Lung microvascular endothelial cell (primary cell): ENCODE results near the gene SRGAP3. TPM values are rescaled to one million over a fixed set of nuclear protein-coding genes. Genes with fewer than 3 reads are reported as not detected.
"Not testable (repeated sequence)": the region's sequence is repeated elsewhere in the genome, so short reads cannot be mapped to it uniquely, and the experiment has no call there.

Experiments used
- DNase-seq, 2 donors: peaks; one replicate each; pipeline versions ENCODE4 v3.0.0 to v3.0.0-alpha.2; 2010; ENCODE audit warnings: low read depth in 2 of 2
- total RNA-seq: library from RNA; depleted of rRNA; stranded (reverse); fragments of >200 nt; gene quantifications from 2 replicates; pipeline ENCODE4 v1.2.1, GENCODE V29; 2014

Gene SRGAP3
- 0.44 and 8.3 TPM in 2 replicates for total RNA-seq

DNA sequence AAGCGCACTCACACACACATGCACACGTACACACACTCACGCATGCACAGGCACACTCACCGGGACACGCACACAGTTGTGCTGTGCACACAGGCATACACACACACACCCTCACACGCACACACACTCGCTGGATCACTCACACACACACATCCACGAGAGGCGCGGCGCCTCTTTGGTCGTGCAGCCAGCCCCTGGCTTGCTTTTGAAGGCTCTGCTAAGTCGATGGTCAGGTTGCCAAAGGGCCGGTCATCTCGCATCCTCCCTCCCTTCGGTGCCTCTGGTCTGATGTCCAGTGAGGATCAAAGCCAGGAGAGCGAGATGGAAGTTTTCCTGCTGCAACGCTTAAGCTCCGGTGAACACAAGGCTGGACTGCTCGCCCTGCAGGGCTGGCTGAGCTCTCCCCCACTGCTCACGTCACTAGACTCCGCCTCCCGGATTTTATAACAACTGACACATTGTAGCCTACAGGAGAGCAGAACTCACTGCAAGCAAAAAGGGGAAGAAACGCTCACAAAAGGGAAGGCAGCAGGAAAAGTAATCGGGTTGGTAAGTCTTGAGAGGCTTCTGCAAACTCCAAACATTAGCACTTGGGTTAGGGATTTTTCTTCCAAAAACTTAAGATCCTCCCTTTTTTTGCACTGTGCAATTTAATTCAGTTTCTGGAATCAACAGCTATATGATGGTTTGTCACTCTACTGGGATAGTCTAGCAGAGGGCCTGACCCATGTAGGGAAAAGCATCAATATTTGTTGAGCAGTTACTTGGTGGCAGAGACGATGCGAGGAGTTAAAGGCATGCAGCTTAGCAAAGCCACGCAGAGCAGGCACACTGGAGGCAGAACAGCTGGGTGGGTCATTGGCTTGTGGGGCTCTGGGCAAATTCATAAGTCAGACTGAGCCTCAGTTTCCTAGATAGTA, at the start of gene SRGAP3:
SRGAP3 (minus strand) TSS at position 374 of the 920 bp plus-strand sequence. CDS start 695 bp downstream, outside the sequence.
- peak; percentile 86 to 92 for DNase-seq

DNA sequence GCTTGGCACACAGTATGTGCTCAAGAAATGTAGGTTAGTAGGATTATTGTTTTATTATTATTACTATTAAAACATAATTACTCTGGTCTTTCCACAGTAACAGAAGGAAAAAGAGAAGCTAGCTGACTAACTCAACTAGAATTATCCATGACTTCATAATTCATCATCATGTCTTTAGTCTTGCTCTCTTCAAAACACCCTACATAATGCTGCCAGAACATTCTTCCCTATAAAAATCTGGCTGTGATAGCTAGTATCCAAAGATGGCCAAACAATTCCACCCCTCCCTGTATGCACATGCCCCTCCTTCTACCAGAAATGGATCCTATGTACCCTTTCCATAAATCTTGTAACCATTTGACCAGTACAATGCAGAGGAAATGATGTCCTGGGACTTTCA, 48.8 kb upstream of the SRGAP3 start:
- DNase-seq, result no peak

DNA sequence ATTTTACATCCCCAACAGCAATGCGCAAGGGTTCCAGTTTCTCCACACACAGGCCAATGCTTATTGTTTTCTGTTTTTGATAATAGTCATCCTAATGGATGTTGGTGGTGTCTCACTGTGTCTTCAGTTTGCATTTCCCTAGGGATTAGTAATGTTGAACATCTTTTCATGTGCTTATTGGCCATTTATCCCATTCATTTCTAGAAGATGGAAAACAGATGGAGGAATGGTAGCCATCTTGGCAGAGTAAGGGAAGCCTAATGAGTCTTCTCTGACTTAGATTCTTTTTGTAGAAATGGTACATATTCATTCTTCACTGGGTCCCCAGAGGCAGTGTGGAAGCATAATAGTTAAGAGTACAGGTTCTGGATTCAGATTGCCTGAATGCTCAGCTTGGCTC, 46.8 kb upstream of the SRGAP3 start:
- no peak for DNase-seq

DNA sequence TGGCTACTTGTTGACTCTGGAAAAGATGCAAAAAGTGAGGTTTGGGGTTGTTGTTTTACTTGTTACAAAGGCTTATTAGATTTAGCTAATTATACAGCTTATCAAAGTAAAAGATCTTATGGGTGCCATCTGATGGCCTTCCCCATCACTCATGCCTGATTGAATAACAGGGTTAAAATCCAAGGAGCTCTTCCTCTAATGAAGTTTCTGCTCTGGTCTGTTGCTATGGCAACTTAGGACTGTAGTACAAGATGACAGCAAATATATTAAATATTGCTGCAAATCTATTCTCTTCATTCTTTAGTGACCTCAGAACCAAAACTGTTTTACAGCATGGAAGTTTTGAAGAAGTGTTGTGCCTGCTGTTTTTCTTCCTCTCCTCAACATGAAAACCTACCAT, 45.6 kb upstream of the SRGAP3 start:
- DNase-seq, result no peak

DNA sequence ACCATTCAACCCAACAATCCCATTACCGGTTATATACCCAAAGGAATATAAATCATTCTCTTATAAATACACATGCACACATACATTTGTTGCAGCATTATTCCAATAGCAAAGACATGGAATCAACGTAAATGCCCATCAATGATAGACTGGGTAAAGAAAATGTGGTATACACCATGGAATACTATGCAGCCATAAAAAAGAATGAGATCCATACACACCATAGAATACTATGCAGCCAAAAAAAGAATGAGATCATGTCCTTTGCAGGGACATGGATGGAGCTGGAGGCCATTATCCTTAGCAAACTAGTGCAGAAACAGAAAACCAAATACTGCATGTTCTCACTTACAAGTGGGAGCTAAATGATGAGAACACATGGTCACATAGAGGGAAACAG, 44.5 kb upstream of the SRGAP3 start:
- not testable (repeated sequence) for DNase-seq

DNA sequence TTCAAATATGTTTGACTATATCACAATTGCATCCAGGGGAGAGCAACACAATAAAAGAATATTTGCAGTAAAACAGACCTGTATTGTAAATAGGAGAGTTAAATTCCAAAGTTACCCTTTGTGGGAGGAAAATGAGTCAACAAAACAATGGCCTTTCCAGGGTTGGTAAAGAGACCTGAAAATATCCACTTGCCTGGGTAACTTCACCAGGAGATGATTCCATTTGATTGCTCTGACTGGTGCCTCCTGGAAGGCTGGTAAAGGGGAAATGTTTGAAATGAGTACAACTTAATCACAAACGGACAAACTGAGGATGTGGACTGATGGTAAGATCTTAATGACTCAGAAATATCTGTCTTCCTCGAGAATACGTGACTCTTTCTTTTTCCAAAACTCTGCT, 43.6 kb upstream of the SRGAP3 start:
- DNase-seq, result no peak

DNA sequence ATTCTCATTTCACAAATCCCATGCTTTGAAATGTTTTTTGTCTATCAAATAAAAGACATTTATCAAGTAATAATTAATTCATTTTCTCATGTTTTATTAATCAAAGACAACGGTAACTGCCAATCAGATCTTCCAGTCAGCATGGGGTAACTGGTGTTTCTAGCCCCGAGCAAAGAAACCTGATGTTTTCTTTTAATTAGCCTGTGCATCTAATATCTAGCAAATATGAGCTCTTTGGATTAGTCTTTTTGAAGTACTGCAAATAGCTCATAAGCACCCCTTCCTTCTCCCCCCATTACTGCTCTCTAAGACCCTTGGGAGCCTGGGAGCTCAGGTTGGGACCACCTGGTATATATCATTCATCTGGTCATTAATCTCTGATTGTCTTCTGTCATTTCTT, 43.1 kb upstream of the SRGAP3 start:
- DNase-seq, result no peak

DNA sequence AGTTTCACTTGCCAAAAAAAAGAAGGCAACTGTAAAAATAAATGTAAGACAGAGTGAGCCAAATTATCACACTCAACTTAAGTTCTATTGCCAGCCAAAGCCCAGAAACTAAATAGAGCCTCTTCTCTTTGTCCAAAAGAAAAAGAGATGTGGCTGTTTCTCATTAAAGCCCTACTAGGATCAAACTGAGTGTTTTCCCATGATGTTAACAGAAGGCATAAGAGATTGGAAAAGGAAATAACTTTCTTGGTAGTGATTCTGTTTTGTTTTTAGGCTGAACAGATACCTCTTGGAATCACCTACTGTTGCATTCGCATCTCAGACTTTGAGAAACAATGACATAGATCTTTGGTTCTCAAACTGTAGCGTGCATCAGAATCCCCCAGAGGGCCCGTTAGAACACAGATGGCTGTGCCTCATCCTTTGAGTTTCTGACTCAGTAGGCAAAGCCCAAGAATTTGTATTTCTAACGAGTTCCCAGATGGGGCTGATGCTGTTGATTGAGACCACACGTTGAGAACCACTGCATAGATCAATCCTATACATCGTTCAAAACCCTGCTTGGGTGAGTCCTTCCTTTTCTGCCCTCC, 42.5 kb upstream of the SRGAP3 start:
- no peak for DNase-seq

DNA sequence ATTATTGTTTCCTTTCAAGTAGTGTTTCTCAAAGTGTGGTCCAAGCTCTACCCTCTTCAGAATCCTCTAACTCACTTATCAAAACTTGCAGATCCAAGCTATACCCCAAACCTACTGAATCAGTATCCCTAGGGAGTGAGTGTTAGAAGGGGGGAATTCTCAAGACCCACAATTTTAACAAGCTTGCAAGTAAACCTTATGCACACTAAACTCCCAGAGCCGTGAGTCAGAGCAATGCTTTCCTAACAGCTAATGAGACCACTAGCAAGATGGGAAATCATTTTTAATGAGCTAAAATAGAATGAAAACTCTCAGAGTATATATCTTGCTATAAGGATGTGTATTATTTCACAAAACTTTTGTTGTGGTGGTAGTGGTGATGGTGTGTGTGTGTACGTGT, 41.1 kb upstream of the SRGAP3 start:
- no peak for DNase-seq

DNA sequence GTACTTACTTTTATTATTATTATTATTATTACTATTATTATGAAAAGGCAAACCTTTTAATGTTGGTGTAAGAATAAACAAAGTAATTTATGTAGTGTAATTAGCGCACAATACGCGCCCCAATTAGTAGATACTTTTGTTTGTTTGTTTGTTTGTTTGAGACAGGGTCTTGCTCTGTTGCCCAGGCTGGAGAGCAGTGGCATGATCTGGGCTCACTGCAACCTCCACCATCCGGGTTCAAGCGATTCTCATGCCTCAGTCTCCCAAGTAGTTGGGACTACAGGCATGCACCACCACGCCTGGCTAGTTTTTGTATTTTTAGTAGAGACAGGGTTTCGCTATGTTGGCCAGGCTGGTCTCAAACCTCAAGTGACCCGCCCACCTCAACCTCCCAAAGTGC, 32.1 kb upstream of the SRGAP3 start:
- not testable (repeated sequence) for DNase-seq

DNA sequence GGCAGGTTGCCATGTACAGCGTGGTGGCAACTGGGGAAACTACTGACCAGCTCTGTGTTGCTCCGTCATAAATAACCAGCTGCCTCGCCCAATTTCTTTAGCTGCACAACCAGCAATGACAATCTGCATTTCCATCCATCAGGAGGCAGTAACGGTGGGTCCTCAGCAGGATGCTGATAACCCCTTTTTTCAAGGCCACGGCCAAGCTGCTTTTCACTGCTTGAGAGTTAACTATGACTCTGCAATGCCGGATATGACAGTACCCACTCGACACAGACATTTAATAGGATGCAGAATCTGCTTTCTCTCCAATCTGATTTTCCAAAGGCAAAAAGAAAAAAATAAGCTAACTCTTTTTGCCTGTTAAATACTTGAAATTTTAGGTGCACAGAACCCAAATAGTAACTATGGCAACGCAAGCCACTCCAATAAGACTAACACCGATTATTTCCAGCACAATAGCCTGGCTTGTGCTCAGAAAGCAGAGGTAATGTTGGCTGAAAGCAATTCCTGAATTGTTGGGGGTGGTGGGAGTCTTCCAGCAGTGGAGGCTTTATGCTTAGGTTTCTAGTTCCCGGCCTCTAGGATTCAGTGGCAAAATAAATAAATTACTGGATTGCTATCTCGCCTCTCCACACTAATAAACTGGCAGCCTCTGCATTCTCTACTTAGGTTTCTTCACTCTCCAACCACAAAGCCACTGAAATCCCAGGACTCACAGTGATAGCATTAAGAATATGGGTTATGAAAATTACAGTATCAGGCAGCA, 31.2 kb upstream of the SRGAP3 start:
- DNase-seq, result peak in 1 of 2 donors; percentile 54

DNA sequence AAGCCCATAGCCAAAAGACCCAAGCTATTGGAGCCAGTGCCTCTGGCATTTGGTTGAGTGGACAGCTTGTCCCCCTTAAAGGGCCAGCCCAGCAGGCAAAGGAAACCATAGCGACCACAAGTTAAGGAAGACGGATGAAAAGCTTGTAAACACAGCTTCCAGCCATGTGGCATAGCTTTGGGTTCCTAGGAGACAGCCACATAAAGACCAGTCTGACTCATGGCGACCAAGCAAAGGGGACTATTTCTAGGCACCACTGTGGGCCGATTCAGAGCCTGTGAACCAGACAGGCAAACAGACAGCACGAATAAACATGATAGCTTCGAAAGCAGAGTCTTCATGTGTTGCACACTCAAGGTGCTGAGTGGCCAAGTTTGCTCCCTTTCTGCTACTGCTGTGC, 30.5 kb upstream of the SRGAP3 start:
- DNase-seq, result no peak

DNA sequence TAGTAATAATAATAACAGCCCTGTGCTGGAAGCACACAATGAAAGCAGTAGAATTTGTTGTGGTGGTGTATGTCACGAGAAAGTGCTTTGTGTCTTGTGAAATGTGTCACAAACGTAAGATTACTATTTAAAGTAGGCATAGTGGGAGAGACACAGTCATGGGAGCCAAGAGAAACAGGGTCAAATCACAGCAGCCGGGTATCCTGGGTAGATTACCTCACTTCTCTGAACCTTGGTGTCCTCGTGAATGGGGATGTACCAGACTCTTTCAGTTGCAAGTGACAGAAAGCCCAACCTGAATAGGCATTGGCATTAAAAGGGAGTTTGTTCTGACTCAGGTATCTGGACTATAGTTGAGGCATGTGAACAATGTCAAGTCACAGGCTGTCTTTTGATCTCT, 29.1 kb upstream of the SRGAP3 start:
- no peak for DNase-seq

DNA sequence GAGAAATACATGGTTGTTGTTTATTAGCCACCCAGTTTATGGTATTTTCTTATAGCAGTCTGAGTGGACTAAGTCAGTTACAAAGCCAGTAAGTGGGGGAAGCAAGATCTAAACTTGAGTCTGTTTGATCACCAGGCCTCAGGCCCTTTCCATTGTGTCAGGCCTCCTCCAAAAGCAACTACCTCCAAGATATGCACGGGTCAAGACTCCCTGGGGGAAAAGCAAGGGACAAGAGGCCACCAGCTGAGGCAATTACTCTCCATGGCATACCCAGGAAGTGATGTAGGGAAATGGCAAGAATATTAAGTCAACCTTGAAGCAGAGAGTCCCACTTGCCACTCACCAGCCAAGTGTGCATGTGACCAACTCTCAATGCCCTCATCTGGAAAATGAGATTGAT, 28.6 kb upstream of the SRGAP3 start:
- no peak for DNase-seq

DNA sequence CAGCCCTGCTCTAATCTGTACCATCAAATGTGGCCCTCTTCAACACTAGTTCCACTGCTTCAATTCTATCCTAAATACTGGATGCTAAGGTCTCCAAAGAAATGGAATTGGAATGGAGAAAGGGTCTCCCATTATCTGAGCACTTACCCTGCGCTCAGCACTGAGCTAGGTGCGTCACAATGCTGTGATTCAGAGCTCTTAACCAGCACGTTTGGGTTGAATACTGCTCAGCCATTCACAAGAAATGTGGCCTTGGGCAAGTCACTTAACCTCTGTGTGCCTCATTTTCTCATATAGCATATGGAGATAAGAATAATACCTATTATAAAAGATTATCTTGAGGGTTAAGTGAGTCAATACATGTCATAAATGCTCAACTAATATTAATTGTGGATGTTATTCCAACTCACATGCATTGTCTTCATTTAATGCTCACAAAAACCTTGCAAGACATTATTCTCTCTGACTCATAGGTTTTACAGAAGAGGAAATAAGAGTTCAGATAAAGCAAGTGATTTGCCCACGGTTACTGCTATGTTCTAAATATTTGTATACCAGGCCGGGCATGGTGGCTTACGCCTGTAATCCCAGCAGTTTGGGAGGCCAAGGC, 27.4 kb upstream of the SRGAP3 start:
- no peak for DNase-seq

DNA sequence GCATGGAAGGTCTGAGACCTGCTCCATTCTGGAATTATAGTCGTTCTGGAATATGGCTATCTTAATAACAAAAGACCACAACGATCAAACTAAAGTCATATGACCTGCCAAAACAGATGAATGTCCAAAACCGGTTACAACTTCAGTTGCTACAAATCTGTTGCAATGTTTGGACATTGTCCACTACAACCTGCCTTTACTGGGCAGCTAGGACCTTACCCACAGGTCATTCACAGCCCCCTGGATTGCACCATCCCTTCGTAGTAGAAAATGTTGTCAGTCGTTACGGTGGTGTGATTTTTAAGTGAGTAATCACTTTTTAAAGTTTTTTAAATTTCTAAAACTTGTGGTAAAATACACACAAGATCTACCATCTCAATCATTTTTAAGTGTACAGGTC, 22.5 kb upstream of the SRGAP3 start:
- DNase-seq, result no peak

DNA sequence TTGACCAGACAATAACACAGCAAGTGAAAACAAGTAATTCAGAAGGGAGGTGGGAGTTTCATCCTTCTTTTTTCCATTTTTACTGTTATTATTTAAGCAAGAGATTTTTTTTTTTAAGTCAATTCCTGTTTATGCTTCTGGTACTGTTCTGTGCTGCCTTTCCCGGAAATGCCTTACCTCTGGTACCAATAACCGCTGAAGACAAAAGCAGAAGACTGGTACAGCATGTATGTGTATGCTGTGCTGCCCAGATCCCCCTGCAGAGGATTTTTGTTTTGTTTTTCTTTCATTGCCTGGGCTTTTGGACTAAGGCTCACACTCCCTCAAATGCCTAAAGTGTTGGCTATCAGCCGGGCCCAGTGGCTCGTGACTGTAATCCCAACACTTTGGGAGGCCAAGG, 21.3 kb upstream of the SRGAP3 start:
- no peak for DNase-seq

DNA sequence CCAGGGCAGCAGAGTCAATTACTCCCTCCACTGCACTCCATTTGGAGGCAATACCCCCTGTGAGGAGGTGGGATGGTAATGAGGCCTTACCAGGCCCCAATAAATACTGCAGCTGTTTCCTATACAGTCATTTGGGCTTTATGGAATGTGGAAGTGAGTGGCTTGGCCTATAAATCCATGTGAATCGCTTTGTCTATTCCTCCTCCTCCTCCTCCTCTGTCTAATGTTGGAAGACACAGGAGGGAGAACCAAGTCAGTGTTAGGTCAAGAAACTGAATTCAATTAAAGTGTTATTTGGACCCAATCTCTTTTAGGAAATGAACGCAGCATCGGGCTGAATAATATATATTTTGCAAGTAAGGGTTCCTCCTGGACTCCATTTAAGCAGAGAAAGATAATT, 17.3 kb upstream of the SRGAP3 start:
- no peak for DNase-seq

DNA sequence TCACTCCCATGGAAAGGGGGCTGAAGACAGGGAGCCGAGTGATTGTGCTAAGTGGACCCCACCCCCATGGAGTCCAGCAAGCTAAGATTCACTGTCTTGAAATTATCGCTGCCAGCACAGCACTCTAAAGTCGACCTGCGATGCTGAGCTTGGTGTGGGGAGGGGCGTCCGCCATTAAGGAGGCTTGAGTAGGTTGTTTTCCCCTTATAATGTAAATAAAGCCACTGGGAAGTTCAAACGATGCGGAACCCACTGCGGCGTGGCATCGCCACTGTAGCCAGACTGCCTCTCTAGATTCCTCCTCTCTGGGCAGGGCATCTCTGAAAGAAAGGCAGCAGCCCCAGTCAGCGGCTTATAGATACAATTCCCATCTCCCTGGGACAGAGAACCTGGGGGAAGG, 10.9 kb upstream of the SRGAP3 start:
- no peak for DNase-seq

DNA sequence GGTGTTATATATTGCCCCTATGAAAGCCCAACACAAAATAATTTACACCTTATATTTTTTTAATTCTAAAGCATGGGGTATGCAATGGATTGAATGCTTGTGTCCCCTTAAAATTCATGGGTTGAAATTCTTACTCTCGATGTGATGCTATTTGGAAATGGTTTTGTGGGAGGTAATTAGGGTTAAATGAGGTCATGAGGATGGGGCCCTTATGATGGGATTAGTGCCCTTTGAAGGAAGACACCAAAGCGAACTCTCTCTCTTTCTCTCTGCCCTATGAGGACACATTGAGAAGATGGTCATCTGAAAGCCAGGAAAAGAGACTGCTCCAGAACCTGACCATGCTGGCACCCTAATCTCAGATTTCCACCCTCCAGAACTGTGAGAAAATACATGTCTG, 7.6 kb upstream of the SRGAP3 start:
- DNase-seq, result no peak

DNA sequence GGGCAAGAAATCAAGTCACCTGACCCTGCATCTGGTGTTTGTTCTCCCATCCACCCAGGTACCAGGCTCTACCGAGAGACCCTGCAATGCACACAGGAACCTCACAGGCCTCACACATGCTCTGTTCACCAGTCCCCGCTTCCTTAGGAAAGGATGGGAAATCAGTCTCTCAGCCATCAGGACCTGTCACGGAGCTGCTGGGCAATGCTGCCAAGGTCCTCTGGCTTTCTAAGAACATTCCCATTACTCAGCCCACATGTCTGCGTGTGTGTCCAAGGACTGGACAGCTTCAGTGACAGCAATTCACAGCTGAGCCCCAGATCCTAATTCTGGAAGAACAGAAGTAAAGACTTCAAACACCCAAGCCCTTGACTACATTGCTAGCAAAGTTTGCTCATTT, 6.5 kb upstream of the SRGAP3 start:
- no peak for DNase-seq

DNA sequence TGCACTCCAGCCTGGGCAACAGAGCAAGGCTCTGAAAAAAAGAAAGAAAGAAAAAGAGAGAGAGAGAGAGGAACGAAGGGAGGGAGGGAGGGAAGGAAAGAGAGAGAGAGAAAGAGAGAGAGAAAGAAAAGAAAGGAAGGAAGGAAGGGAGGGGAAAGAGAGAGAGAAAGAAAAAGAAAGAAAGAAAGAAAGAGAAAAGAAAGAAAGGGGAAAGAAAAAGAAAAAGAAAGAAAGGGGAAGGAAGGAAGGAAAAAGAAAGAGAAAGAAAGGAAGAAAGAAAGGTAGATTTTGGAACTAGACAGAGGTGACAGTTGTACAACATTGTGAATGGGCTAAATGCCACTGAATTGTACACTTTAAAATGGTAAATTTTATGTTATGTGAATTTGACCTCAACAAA, 5.3 kb upstream of the SRGAP3 start:
- DNase-seq, result no peak
